ENCODE results near the gene FTH1. TPM values are rescaled to one million over a fixed set of nuclear protein-coding genes. Genes with fewer than 3 reads are reported as not detected.
A peak's percentile ranks its signal among the peaks of the same experiment; 100 is the strongest.

FTH1 gene
- polyA plus RNA-seq, 1 of the 3 experiments (the other 2 are of a cell fraction): 1,229 TPM

- TF ChIP-seq YY1 (IDR thresholded peaks at IDR 0.05; ENCODE audit: low read depth) (no peak), SIN3A (IDR thresholded peaks at IDR 0.05; ENCODE audit: borderline replicate concordance, low read depth, low read length) (no peak), ELF1 (IDR thresholded peaks at IDR 0.05) (no peak), SMC3 (IDR thresholded peaks at IDR 0.05; ENCODE audit: low read depth, low read length) (no peak), FOXM1 (IDR thresholded peaks at IDR 0.05; ENCODE audit: low read depth) (no peak)
These were observed 6.2 kb upstream of the FTH1 start (continued) for GRCh38 chr11:61973476-61974162.

GRCh38 chr11:61972672-61973475 lies 5.4 kb upstream of the FTH1 start:
- no peak overlapping the region for H3K4me3 ChIP-seq (ENCODE audit: low read depth in 2 of 2, low read length in 1 of 2)
- H3K4me1 ChIP-seq (ENCODE audit: control insufficient read depth in 1 of 2, insufficient read depth in 2 of 2, low read depth in 1 of 2, low read length in 1 of 2): peaks cover 35 to 50% of the 10 kb centered on the region in 2 experiments
- WGBS (ENCODE audit: low lambda C conversion rate): 50% methylated on average over 6 of the region's 11 CpGs
- no peaks in the 10 kb centered on the region for H4K20me1 ChIP-seq (ENCODE audit: insufficient read depth)
- H3K79me2 ChIP-seq (ENCODE audit: insufficient read depth): peaks cover 10% of the 10 kb centered on the region; the same call in 1 of the 2 replicates
- TF ChIP-seq YY1 (IDR thresholded peaks at IDR 0.05; ENCODE audit: low read depth) (no peak), REST (IDR thresholded peaks at IDR 0.05; ENCODE audit: low read depth, low read length) (no peak), FOSL2 (IDR thresholded peaks at IDR 0.05; ENCODE audit: borderline replicate concordance, low read depth) (no peak)
- H3K9me2 ChIP-seq: no peaks in the 10 kb centered on the region
- peak overlapping the region; percentile 66; the same call in 1 of the 2 replicates for H2AFZ ChIP-seq (ENCODE audit: low read depth)
- CTCF ChIA-PET: interaction anchor here (1.0 to 6.9 kb wide), 5 partner anchors 24 to 136 kb away, joined by 3 to 46 read pairs (median 9); no protein-coding TSS in a partner anchor
- peak overlapping the region; percentile 40; the same call in 1 of the 2 replicates for H3K9ac ChIP-seq
- H3K9me3 ChIP-seq: no peaks in the 10 kb centered on the region
- POLR2A ChIA-PET: no interaction called here
- peak overlapping the region; percentile 47 for H3K4me2 ChIP-seq
- peaks cover 37% of the 10 kb centered on the region for H3F3A ChIP-seq (replicated peaks; ENCODE audit: insufficient read depth)
- peak overlapping the region; percentile 93 to 97 for H3K27ac ChIP-seq (ENCODE audit: low read depth in 2 of 2, low read length in 1 of 2)
- H3K27me3 ChIP-seq (ENCODE audit: insufficient read depth): no peaks in the 10 kb centered on the region
- no peak for DNase-seq
- H3K36me3 ChIP-seq (replicated peaks in 1 of 2; ENCODE audit: control insufficient read depth in 1 of 2, insufficient read depth in 2 of 2, low read length in 1 of 2): no peaks in the 10 kb centered on the region

GRCh38 chr11:61972112-61972671 lies 4.8 kb upstream of the FTH1 start:
- Histone ChIP-seq H3K9ac (peak overlapping the region; percentile 40; the same call in 1 of the 2 replicates), H3K4me3 (ENCODE audit: low read depth in 2 of 2, low read length in 1 of 2) (no peak overlapping the region), H3K4me2 (peak overlapping the region; percentile 47; the same call in 1 of the 2 replicates), H4K20me1 (ENCODE audit: insufficient read depth) (peaks cover under 1% of the 10 kb centered on the region), H2AFZ (ENCODE audit: low read depth) (peak overlapping the region; percentile 66; the same call in 1 of the 2 replicates), H3K4me1 (ENCODE audit: control insufficient read depth in 1 of 2, insufficient read depth in 2 of 2, low read depth in 1 of 2, low read length in 1 of 2) (peaks cover 35 to 50% of the 10 kb centered on the region in 2 experiments), H3K36me3 (replicated peaks in 1 of 2; ENCODE audit: control insufficient read depth in 1 of 2, insufficient read depth in 2 of 2, low read length in 1 of 2) (no peaks in the 10 kb centered on the region), H3F3A (replicated peaks; ENCODE audit: insufficient read depth) (peaks cover 37% of the 10 kb centered on the region), H3K27ac (ENCODE audit: low read depth in 2 of 2, low read length in 1 of 2) (peak overlapping the region; percentile 93 to 97), H3K9me3 (no peaks in the 10 kb centered on the region), H3K27me3 (ENCODE audit: insufficient read depth) (no peaks in the 10 kb centered on the region), H3K9me2 (no peaks in the 10 kb centered on the region), H3K79me2 (ENCODE audit: insufficient read depth) (peaks cover 12% of the 10 kb centered on the region)
- ChIA-PET CTCF (interaction anchor here (1.0 to 6.9 kb wide), 6 partner anchors 23 to 136 kb away, joined by 3 to 46 read pairs (median 6); no protein-coding TSS in a partner anchor), POLR2A (no interaction called here)
- 62% methylated on average over 7 of the region's 7 CpGs for WGBS (ENCODE audit: low lambda C conversion rate)
- DNase-seq: no peak
- TF ChIP-seq TEAD4 (IDR thresholded peaks at IDR 0.05; ENCODE audit: borderline replicate concordance, insufficient read depth): no peak
- TF ChIP-seq USF2 (IDR thresholded peaks at IDR 0.05; ENCODE audit: borderline replicate concordance, low read depth, low read length): no peak
- TF ChIP-seq REST (IDR thresholded peaks at IDR 0.05; ENCODE audit: low read depth, low read length): no peak
- TF ChIP-seq USF1 (IDR thresholded peaks at IDR 0.05; ENCODE audit: borderline replicate concordance, low read depth): no peak
- no peak for TF ChIP-seq MEF2A (IDR thresholded peaks at IDR 0.05; ENCODE audit: borderline replicate concordance, low read depth)
- no peak for TF ChIP-seq RCOR1 (IDR thresholded peaks at IDR 0.05; ENCODE audit: low read length)
